ENCODE data around the gene D2HGDH. TPM values are rescaled to one million over a fixed set of nuclear protein-coding genes. Genes with fewer than 3 reads are reported as not detected.

D2HGDH gene
- total and polyA plus RNA-seq, 4 donors = 12.2 to 45.3 (median 27.2) TPM

Other genes with a start within 250 kb of the D2HGDH start
- gene STK25, start 226.0 kb upstream of the D2HGDH start, total RNA-seq = 100 to 1,000 TPM; 141 to 182 TPM
- gene STK25, start 226.0 kb upstream of the D2HGDH start, polyA plus RNA-seq = 100 to 1,000 TPM; 126 to 130 TPM
- 10 to 100 TPM; 11.8 to 44.3 TPM for gene BOK, start 175.9 kb upstream of the D2HGDH start, total RNA-seq
- 10 to 100 TPM; 26.8 to 31.5 TPM for gene BOK, start 175.9 kb upstream of the D2HGDH start, polyA plus RNA-seq
- 10 to 100 TPM; 43.9 to 46.0 TPM for gene THAP4, start 97.5 kb upstream of the D2HGDH start, total RNA-seq
- 10 to 100 TPM; 40.0 to 53.7 TPM for gene THAP4, start 97.5 kb upstream of the D2HGDH start, polyA plus RNA-seq
- 10 to 100 TPM; 69.1 to 74.9 TPM for gene ATG4B, start 96.9 kb upstream of the D2HGDH start, total RNA-seq
- gene ATG4B, start 96.9 kb upstream of the D2HGDH start, polyA plus RNA-seq = 10 to 100 TPM; 45.1 to 55.0 TPM
- 10 to 100 TPM; 17.4 to 24.3 TPM for gene DTYMK, start 47.8 kb upstream of the D2HGDH start, total RNA-seq
- gene DTYMK, start 47.8 kb upstream of the D2HGDH start, polyA plus RNA-seq = 10 to 100 TPM; 15.6 to 21.9 TPM
- gene ING5, start 32.6 kb upstream of the D2HGDH start, total RNA-seq = 10 to 100 TPM; 29.8 to 46.8 TPM
- 10 to 100 TPM; 19.2 to 32.4 TPM for gene ING5, start 32.6 kb upstream of the D2HGDH start, polyA plus RNA-seq
- gene GAL3ST2, start 42.2 kb downstream of the D2HGDH start, total RNA-seq = under 1 TPM in 1 of 2 donors, not detected in 1; 0.40 TPM
- gene GAL3ST2, start 42.2 kb downstream of the D2HGDH start, polyA plus RNA-seq = not detected
- under 1 TPM; 0.26 to 0.43 TPM for gene NEU4, start 74.6 kb downstream of the D2HGDH start, total RNA-seq
- gene NEU4, start 74.6 kb downstream of the D2HGDH start, polyA plus RNA-seq = under 1 TPM; 0.27 to 0.59 TPM
- gene PDCD1, start 124.3 kb downstream of the D2HGDH start, total RNA-seq = under 1 TPM; 0.83 to 0.97 TPM
- gene PDCD1, start 124.3 kb downstream of the D2HGDH start, polyA plus RNA-seq = under 1 TPM; 0.59 to 0.80 TPM
- gene RTP5, start 135.1 kb downstream of the D2HGDH start, total RNA-seq = under 1 TPM in 1 of 2 donors, not detected in 1; 0.09 TPM
- under 1 TPM; 0.08 to 0.13 TPM for gene RTP5, start 135.1 kb downstream of the D2HGDH start, polyA plus RNA-seq

Data from lung (tissue), 4 donors.